Activated B cell treated with CpG ODN at 0.5 μM for 24 hours (primary cell): ENCODE measurements around the gene KRTAP5-10. TPM values are rescaled to one million over a fixed set of nuclear protein-coding genes. Genes with fewer than 3 reads are reported as not detected.

Experiments used
- ATAC-seq: fragments of 200-7000 bp; cut with Tn5 transposase; one replicate; pipeline ENCODE4 v1.10.0; 2021; ENCODE audit warnings: low read depth, mild to moderate bottlenecking, moderate library complexity
- CTCF ChIA-PET: fragments of 350-600 bp; sonication (Branson Sonifier 250); formaldehyde crosslinking; loops from one replicate; lab custom pipeline; 2021; ENCODE audit warnings: antibody characterized with exemption; lab: Charles Lee
- POLR2A ChIA-PET: fragments of 350-600 bp; sonication (Branson Sonifier 250); formaldehyde crosslinking; loops from one replicate; lab custom pipeline; 2021; ENCODE audit warnings: antibody characterized with exemption; lab: Charles Lee
- DNase-seq: peaks from one replicate; pipeline ENCODE4 v3.0.0; 2022
- H3K27ac Mint-ChIP-seq: one replicate; pipeline ENCODE4 v1.8.0; 2020; ENCODE audit warnings: mixed read lengths
- H3K27me3 Mint-ChIP-seq: one replicate; pipeline ENCODE4 v1.8.0; 2021; ENCODE audit warnings: mixed read lengths
- H3K36me3 Mint-ChIP-seq: one replicate; pipeline ENCODE4 v1.8.0; 2021; ENCODE audit warnings: low read depth, mixed read lengths
- H3K4me1 Mint-ChIP-seq: one replicate; pipeline ENCODE4 v1.8.0; 2021; ENCODE audit warnings: mixed read lengths
- H3K4me3 Mint-ChIP-seq: one replicate; pipeline ENCODE4 v1.8.0; 2020; ENCODE audit warnings: mild to moderate bottlenecking, mixed read lengths
- H3K9me3 Mint-ChIP-seq: one replicate; pipeline ENCODE4 v1.8.0; 2020; ENCODE audit warnings: mixed read lengths
- CTCF ChIP-seq: fragments of 200-600 bp; IDR thresholded peaks from one replicate; pipeline ENCODE4 v1.8.0; 2022; ENCODE audit warnings: antibody characterized with exemption, mild to moderate bottlenecking
- intact Hi-C: fragments of 100-400 bp; cut with micrococcal nuclease; formaldehyde crosslinking; loops from one replicate; pipeline ENCODE4 v1.15.1; 2024
- total RNA-seq: library from RNA; stranded (reverse); gene quantifications from 2 replicates; pipeline ENCODE4 v1.2.3, GENCODE V29; 2022

KRTAP5-10 gene
- total RNA-seq, 1 donor from 2014 or later, result 0.27 TPM

DNA sequence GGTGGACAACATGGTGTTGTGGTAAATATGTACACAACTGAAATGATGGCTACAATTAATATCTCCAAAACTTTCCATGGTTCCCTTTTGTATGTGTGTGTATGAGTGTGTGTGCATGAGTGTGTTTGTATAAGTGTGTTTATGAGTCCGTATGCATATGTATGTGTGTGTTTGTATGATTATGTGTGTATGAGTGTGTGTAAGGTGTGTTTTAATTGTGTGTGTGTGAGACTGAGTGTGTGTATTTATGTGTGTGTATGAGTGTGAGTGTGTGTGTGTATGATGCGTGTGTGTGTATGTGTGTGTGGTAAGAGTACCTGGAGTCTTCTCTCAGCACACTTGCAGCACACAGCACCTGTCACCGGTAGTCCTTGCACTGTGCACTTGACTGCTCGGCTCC lies 9.3 kb upstream of the KRTAP5-10 start:
- intact Hi-C loops, result no loop called here
- no peaks in the 10 kb centered on the region for H3K4me1 Mint-ChIP-seq
- ChIA-PET CTCF (no interaction called here), POLR2A (no interaction called here)
- H3K9me3 Mint-ChIP-seq, result peaks cover 2% of the 10 kb centered on the region
- ATAC-seq (no peak), DNase-seq (no peak)
- no peak overlapping the region for H3K4me3 Mint-ChIP-seq
- TF ChIP-seq CTCF, result no peak
- no peaks in the 10 kb centered on the region for H3K36me3 Mint-ChIP-seq
- peaks cover 16% of the 10 kb centered on the region for H3K27me3 Mint-ChIP-seq
- no peak overlapping the region for H3K27ac Mint-ChIP-seq

GRCh38 chr11:71557257-71557656 lies 8.1 kb upstream of the KRTAP5-10 start:
- DNase-seq, result no peak
- H3K9me3 Mint-ChIP-seq, result peaks cover 2% of the 10 kb centered on the region
- no peak for TF ChIP-seq CTCF
- H3K36me3 Mint-ChIP-seq, result no peaks in the 10 kb centered on the region
- POLR2A ChIA-PET, result no interaction called here
- H3K27me3 Mint-ChIP-seq, result peaks cover 21% of the 10 kb centered on the region
- no peak overlapping the region for H3K4me3 Mint-ChIP-seq
- ATAC-seq, result no peak
- no peaks in the 10 kb centered on the region for H3K4me1 Mint-ChIP-seq
- CTCF ChIA-PET, result no interaction called here
- H3K27ac Mint-ChIP-seq, result no peak overlapping the region
- intact Hi-C loops, result no loop called here

- POLR2A ChIA-PET, result no interaction called here
- peaks cover 35% of the 10 kb centered on the region for H3K27me3 Mint-ChIP-seq
- no peak overlapping the region for H3K4me3 Mint-ChIP-seq
These were observed 6.4 kb upstream of the KRTAP5-10 start for GRCh38 chr11:71558996-71559395.

GRCh38 chr11:71562120-71562519 lies 3.2 kb upstream of the KRTAP5-10 start:
- Mint-ChIP-seq H3K9me3 (peaks cover 2% of the 10 kb centered on the region), H3K36me3 (no peaks in the 10 kb centered on the region), H3K27ac (no peak overlapping the region), H3K4me1 (no peaks in the 10 kb centered on the region), H3K4me3 (no peak overlapping the region), H3K27me3 (peaks cover 45% of the 10 kb centered on the region)
- ATAC-seq, result no peak
- DNase-seq, result no peak
- intact Hi-C loops, result loop anchor here (5.0 kb wide), 1 partner anchor 745 kb away; no protein-coding TSS in a partner anchor
- ChIA-PET POLR2A (no interaction called here), CTCF (no interaction called here)
- no peak for TF ChIP-seq CTCF

More at GRCh38 chr11:71558996-71559395, 6.4 kb upstream of the KRTAP5-10 start:
- Mint-ChIP-seq H3K27ac (no peak overlapping the region), H3K36me3 (no peaks in the 10 kb centered on the region), H3K9me3 (peaks cover 2% of the 10 kb centered on the region), H3K4me1 (no peaks in the 10 kb centered on the region)
- no peak for ATAC-seq
- CTCF ChIA-PET, result no interaction called here
- no peak for DNase-seq
- no peak for TF ChIP-seq CTCF
- intact Hi-C loops, result no loop called here

DNA sequence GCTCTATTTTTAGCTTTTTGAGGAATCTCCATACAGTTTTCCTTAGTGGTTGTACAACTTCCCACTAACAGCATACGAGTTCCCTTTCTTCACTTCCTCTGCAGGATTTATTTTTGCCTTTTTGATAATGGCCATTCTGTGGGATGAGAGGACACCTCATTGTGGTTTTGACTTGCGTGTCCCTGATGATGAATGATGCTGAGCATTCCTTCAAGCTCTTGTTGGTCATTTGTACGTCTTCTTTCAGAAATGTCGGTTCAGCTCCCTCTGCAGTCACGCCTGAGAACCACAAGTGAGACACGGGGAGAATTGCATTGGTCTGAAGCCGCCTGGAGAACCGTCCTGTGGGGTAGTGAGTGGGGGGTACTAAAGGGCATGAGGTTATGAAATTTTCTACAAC lies 2.0 kb upstream of the KRTAP5-10 start:
- no peak for DNase-seq
- H3K27ac Mint-ChIP-seq, result no peak overlapping the region
- H3K27me3 Mint-ChIP-seq, result peaks cover 42% of the 10 kb centered on the region
- no peaks in the 10 kb centered on the region for H3K36me3 Mint-ChIP-seq
- no peak for ATAC-seq
- H3K4me1 Mint-ChIP-seq, result no peaks in the 10 kb centered on the region
- intact Hi-C loops, result loop anchor here (5.0 kb wide), 1 partner anchor 746 kb away; no protein-coding TSS in a partner anchor
- no peak for TF ChIP-seq CTCF
- peaks cover 2% of the 10 kb centered on the region for H3K9me3 Mint-ChIP-seq
- ChIA-PET CTCF (no interaction called here), POLR2A (no interaction called here)
- H3K4me3 Mint-ChIP-seq, result no peak overlapping the region
